Type B pancreatic cell (in vitro differentiated cells): ENCODE measurements around the gene GNAS-AS1. TPM values are rescaled to one million over a fixed set of nuclear protein-coding genes. Genes with fewer than 3 reads are reported as not detected.

Experiments used
- DNase-seq: peaks from one replicate; pipeline ENCODE4 v3.0.0; 2021; ENCODE audit warnings: mixed read lengths; ENCODE audit not compliant: unreplicated experiment; ENCODE audit errors: extremely low spot score
- H3K27ac Mint-ChIP-seq: 2 replicates; pipeline ENCODE4 v1.8.0; 2021; ENCODE audit warnings: mild to moderate bottlenecking, mixed read lengths
- H3K27me3 Mint-ChIP-seq: 2 replicates; pipeline ENCODE4 v1.8.0; 2021; ENCODE audit warnings: mixed read lengths
- H3K36me3 Mint-ChIP-seq: 2 replicates; pipeline ENCODE4 v1.8.0; 2021; ENCODE audit warnings: mixed read lengths
- H3K4me1 Mint-ChIP-seq: one replicate; pipeline ENCODE4 v1.8.0; 2021; ENCODE audit warnings: mixed read lengths; ENCODE audit not compliant: unreplicated experiment
- H3K4me3 Mint-ChIP-seq: 2 replicates; pipeline ENCODE4 v1.8.0; 2021; ENCODE audit warnings: mild to moderate bottlenecking, mixed read lengths
- H3K9me3 Mint-ChIP-seq: 2 replicates; pipeline ENCODE4 v1.8.0; 2021; ENCODE audit warnings: mixed read lengths
- total RNA-seq: library from RNA; stranded (reverse); gene quantifications from 2 replicates; pipeline ENCODE4 v1.2.1, GENCODE V29; 2021; ENCODE audit warnings: low replicate concordance
- TF ChIP-seq, protein P1 (sequence below): fragments of 200-600 bp; sonication (generic); conservative IDR thresholded peaks from 2 replicates; pipeline ENCODE4 v1.5.0; 2021; ENCODE audit warnings: antibody characterized with exemption, mild to moderate bottlenecking

GNAS-AS1 gene
- total RNA-seq, 1 donor from 2014 or later: 6.1 TPM

GRCh38 chr20:58892141-58892931 lies 41.6 kb upstream of the GNAS-AS1 start:
- peak; percentile 81 for DNase-seq
- Mint-ChIP-seq H3K4me3 (peak overlapping the region; percentile 97), H3K4me1 (peaks cover 49% of the 10 kb centered on the region), H3K27ac (peak overlapping the region; percentile 94), H3K9me3 (no peaks in the 10 kb centered on the region), H3K27me3 (no peaks in the 10 kb centered on the region), H3K36me3 (peaks cover 26% of the 10 kb centered on the region)
- TF ChIP-seq, protein P1, sequence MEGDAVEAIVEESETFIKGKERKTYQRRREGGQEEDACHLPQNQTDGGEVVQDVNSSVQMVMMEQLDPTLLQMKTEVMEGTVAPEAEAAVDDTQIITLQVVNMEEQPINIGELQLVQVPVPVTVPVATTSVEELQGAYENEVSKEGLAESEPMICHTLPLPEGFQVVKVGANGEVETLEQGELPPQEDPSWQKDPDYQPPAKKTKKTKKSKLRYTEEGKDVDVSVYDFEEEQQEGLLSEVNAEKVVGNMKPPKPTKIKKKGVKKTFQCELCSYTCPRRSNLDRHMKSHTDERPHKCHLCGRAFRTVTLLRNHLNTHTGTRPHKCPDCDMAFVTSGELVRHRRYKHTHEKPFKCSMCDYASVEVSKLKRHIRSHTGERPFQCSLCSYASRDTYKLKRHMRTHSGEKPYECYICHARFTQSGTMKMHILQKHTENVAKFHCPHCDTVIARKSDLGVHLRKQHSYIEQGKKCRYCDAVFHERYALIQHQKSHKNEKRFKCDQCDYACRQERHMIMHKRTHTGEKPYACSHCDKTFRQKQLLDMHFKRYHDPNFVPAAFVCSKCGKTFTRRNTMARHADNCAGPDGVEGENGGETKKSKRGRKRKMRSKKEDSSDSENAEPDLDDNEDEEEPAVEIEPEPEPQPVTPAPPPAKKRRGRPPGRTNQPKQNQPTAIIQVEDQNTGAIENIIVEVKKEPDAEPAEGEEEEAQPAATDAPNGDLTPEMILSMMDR: no peak

DNA sequence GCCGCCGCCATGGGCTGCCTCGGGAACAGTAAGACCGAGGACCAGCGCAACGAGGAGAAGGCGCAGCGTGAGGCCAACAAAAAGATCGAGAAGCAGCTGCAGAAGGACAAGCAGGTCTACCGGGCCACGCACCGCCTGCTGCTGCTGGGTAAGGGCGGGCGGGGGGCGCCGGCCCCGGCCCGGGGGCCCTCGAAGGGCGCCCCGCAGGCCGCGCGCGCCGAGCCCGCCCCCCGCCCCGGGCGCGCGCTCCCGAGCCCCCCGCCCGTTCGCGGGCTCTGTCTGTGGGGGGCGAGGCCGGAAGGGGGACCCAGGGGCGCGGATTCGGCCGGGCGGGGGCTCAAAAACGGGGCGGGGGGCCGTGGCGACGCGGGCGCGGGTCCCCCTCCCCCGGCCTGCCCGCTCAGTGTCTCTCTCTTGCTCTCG lies 41.0 kb upstream of the GNAS-AS1 start:
- Mint-ChIP-seq H3K36me3 (peaks cover 22% of the 10 kb centered on the region), H3K27ac (peak overlapping the region; percentile 94), H3K9me3 (no peaks in the 10 kb centered on the region), H3K4me3 (peak overlapping the region; percentile 97), H3K4me1 (peaks cover 43% of the 10 kb centered on the region), H3K27me3 (no peaks in the 10 kb centered on the region)
- TF ChIP-seq, protein P1: no peak
- no peak for DNase-seq

GRCh38 chr20:58891086-58891717 lies 40.5 kb upstream of the GNAS-AS1 start:
- H3K4me3 Mint-ChIP-seq: peak overlapping the region; percentile 79
- peaks cover 38% of the 10 kb centered on the region for H3K4me1 Mint-ChIP-seq
- H3K27ac Mint-ChIP-seq: peak overlapping the region; percentile 94

DNA sequence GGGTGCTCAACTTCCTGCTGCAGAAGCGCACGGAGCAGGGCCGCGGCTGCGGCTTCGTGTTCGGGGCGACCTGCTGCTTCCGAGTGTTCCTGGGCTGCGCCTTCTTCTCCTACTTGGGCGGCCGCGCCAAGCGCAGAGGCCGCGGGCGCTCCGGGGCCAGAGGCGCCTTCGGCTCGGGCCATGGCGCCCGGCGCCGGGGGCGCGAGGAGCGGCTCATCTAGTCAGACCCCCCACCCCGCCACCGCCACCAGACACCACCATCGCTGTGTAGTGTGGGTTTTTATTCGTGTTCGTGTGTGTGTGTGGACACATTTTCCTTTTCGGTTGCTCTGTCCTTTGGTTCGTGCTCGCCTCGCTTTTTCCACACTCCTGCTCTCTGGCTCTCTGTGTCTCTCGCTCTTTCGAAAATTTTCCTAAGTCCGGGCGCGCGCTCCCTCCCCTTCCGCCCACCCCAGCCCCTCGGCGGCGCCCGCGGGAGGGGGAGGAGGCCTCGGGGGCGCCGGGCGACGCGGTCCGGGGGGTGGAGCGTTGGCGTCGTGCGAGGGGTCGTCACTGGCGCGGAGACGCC lies 39.9 kb upstream of the GNAS-AS1 start:
- Mint-ChIP-seq H3K9me3 (no peaks in the 10 kb centered on the region), H3K27me3 (no peaks in the 10 kb centered on the region), H3K4me3 (peak overlapping the region; percentile 93), H3K27ac (peak overlapping the region; percentile 93), H3K36me3 (peaks cover 14% of the 10 kb centered on the region), H3K4me1 (peaks cover 32% of the 10 kb centered on the region)
- TF ChIP-seq, protein P1: no peak
- DNase-seq: peak; percentile 84

More at GRCh38 chr20:58891086-58891717, 40.5 kb upstream of the GNAS-AS1 start:
- peaks cover 19% of the 10 kb centered on the region for H3K36me3 Mint-ChIP-seq
- TF ChIP-seq, protein P1: no peak
- H3K9me3 Mint-ChIP-seq: no peaks in the 10 kb centered on the region
- peak; percentile 82 for DNase-seq
- no peaks in the 10 kb centered on the region for H3K27me3 Mint-ChIP-seq

- H3K4me1 Mint-ChIP-seq: peaks cover 26% of the 10 kb centered on the region
- no peaks in the 10 kb centered on the region for H3K9me3 Mint-ChIP-seq
- DNase-seq: no peak
- peak overlapping the region; percentile 93 for H3K27ac Mint-ChIP-seq
- no peaks in the 10 kb centered on the region for H3K27me3 Mint-ChIP-seq
- peaks cover 8% of the 10 kb centered on the region for H3K36me3 Mint-ChIP-seq
- H3K4me3 Mint-ChIP-seq: peak overlapping the region; percentile 94
- TF ChIP-seq, protein P1: no peak
These were observed 39.3 kb upstream of the GNAS-AS1 start for GRCh38 chr20:58889798-58890517.
